ENCODE measurements around the gene BMPR2.

DNA sequence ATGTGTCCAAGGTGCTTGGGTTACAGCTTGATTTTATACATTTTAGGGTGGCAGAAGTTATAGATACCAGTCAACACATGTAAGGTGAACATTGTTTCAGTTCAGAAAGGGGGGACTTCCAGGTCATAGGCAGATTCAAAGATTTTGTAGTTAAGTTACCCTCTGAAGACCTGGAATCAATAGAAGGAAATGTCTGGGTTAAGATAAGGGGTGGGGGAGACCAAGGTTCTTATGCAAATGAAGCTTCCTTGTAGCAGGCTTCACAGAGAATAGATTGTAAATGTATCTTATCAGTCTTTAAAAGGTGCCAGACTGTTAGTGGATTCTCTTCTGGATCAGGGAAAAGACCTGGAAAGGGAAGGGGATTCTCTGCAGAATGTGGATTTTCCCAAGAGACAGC is 42.4 kb downstream of the BMPR2 start:
- TF ChIP-seq, protein P1, sequence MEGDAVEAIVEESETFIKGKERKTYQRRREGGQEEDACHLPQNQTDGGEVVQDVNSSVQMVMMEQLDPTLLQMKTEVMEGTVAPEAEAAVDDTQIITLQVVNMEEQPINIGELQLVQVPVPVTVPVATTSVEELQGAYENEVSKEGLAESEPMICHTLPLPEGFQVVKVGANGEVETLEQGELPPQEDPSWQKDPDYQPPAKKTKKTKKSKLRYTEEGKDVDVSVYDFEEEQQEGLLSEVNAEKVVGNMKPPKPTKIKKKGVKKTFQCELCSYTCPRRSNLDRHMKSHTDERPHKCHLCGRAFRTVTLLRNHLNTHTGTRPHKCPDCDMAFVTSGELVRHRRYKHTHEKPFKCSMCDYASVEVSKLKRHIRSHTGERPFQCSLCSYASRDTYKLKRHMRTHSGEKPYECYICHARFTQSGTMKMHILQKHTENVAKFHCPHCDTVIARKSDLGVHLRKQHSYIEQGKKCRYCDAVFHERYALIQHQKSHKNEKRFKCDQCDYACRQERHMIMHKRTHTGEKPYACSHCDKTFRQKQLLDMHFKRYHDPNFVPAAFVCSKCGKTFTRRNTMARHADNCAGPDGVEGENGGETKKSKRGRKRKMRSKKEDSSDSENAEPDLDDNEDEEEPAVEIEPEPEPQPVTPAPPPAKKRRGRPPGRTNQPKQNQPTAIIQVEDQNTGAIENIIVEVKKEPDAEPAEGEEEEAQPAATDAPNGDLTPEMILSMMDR (conservative IDR thresholded peaks at IDR 0.05; ENCODE audit: low read length) = no peak
- no peak for TF ChIP-seq EZH2phosphoT487 (IDR thresholded peaks at IDR 0.05; ENCODE audit: borderline replicate concordance)

All from Loucy (cell line).